HTR-8/SVneo (cell line): ENCODE results near the gene RPL38.
"Not testable (repeated sequence)": the region's sequence is repeated elsewhere in the genome, so short reads cannot be mapped to it uniquely, and the experiment has no call there.

ENCODE experiments used
- DNase-seq: peaks from one replicate; pipeline ENCODE4 v3.0.0; 2011; ENCODE audit warnings: low spot score, mixed read lengths; ENCODE audit not compliant: insufficient read length
- FAIRE-seq: peaks from 2 replicates; lab custom pipeline; 2011; peaks lifted over from hg19 to GRCh38; lab: Jason Lieb, UNC

Gene RPL38

DNA sequence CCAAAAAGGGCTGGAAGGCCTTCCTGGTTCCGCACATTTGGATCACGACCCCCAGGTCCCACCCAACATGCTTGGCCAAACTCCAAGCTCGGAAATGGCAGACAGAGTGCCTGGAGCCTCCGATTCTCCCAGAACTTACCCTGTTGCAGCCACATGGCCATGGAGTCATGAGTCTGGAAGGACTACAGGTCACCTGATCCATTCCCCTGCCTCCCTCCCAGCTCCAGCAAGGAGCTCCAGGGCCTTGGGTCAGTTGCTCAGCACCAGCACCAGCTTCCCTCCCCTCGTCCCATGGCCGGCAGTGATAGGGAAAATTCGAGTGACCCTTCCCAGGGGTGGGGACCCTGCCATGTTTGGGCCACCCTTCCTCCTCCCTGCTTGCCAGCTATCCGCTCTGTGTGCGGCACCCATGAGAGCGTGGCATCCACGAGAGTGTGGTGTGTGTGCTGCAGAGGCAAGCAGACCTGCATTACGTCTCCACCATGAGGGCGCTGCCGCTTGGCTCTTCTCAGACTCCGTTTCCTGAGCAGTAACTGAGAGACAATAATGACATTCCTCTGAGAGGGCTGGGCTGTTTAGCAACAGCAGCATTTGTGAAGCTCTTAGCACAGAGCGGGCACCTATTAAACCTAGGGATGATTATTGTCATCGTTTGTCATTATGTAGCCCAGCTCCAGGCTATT, 21.3 kb upstream of the RPL38 start:
- no peak for FAIRE-seq
- no peak for DNase-seq

DNA sequence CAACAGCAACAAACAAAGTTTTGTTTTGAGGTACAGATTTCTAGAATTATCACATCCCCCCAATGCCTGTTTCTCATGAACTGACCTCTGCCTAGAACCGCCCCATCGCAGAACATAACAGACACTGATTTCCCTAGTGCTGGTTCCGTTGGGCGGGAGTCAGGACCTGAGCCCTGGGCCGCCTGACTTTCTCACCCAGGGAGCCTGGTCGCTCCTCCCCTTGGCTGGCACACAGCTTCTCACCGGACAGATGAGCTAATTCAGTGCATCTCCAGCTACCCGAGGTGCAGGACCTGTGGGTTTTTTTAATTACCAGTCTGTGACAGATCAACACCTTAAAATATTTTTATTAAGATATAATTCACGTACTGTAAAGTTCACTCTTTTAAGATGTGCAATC, 20.1 kb upstream of the RPL38 start:
- FAIRE-seq: no peak
- DNase-seq: no peak

DNA sequence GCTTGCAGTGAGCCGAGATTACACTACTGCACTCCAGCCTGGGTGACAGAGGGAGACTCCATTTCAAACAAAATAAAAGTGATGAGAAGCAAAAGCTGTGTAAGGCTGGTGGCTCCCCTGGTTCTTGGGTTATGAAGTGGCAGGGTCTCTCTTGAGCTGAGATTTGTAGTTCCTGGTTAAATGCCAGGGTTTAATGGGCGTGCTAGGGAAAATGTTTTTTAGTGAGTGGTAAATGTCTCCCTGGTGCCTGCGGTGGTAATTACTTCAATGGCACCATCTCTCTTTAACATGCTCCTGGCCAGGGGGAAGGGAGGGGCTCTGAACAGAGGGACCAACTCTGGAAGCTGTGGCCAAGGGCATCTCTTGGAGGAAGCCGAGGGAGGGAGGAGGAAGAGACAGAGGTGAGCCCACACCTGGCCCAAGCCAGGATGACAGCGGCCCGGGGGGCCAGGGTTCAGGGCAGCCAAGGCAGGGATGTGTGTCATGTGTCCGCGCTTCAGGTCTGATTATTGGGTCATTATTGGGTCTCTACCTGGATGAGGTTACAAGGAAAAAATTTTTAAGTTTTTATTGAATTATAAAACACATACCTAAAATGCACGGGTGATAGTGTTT, 17.8 kb upstream of the RPL38 start:
- FAIRE-seq: no peak
- no peak for DNase-seq

DNA sequence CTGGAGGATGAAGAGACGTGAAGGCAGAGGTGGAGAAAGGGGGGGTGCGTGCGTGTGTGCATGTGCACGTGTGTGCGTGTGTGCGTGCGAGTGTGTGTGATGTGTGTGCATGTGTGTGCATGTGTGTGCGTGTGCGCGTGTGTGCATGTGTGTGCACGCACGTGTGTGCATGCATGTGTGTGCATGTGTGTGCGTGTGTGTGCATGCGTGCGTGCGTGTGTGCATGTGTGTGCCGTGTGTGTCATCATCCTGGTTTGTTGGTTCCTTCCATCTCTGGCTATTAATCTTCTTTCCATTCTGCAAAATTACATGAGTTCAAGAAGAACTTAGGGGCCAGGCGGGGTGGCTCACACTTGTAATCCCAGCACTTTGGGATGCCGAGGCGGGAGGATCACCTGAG, 17.0 kb upstream of the RPL38 start:
- FAIRE-seq: peak; percentile 96
- no peak for DNase-seq

DNA sequence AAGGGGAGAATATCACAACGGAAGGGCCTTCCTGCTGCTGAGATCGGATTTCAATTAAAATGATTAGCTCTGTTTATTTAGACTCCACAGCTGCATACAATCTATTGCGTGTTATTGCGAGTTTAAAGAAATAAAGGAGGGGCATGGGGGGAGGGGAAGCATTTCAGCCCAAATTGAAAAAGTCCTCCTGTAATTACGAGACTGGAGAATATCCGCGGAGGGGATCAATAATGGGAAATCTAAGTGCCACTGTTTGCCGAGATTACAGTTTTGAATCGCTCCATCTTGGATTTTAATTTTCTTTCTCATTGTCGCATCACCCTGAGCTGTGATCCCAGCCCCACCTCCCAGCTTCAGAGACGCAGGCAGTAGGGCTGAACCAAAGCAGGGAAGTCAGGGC, 15.7 kb upstream of the RPL38 start:
- no peak for FAIRE-seq
- DNase-seq: no peak

DNA sequence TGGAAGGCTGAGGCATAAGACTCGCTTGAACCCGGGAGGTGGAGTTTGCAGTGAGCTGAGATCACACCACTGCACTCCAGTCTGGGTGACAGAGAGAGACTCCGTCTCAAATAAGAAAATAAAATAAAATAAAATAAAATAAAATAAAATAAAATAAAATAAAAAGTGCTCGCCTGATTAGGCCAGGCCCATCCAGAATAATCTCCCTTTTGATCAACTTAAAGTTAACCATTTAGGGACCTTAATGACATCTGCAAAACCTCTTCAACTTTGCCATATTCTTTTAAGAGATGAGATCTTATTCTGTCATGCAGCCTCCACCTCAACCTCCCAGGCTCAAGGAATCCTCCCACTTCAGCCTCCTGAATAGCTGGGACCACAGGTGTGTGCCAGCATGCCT, 14.8 kb upstream of the RPL38 start:
- not testable (repeated sequence) for FAIRE-seq, DNase-seq

DNA sequence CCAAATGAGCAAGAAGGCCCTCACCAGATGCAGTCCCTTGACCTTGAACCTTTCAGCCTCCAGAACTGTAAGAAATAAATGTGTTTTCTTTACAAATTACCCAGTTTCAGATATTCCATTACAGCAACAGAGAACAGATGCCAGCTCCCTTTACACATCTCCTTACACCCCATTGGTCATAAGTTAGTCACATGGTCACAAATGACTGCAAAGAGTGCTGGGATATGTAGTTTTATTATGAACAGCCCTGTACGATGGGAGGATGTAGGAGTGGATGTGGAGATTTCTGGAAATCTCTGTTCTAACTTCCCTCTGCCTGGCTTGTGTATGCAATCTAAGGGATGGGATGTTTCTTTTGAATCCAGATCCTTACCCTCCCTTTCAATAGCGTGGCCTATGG, 13.3 kb upstream of the RPL38 start:
- DNase-seq (peak; percentile 67), FAIRE-seq (peak; percentile 78)

DNA sequence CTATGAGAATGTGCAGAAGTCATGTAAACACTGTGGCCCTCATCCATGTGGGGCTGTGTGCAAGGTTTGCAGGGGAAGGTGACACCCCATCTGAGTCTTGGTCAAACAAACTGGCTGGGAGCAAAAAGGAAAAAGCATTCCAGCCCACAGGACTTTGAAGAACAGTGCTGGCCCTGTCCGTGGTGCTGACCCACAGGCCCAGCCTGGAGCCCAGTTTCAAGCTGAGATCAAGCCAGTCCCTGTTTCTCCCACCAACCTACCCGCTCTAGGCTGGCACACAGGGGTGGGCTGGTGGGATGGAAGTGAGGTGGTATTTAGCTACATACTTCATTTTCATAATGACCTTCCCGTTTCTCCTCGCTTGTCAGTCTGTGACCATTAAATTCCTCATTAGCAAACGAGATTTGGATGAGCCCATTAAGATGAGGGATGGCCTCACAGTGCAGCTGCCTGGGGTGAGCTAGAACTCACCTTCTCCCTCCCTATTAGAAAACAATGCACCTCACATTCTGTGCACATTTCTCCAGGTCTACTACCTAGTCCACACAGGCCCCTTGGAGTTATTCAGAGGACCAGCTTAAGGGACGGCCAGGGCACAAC, 12.6 kb upstream of the RPL38 start:
- FAIRE-seq (no peak), DNase-seq (no peak)

DNA sequence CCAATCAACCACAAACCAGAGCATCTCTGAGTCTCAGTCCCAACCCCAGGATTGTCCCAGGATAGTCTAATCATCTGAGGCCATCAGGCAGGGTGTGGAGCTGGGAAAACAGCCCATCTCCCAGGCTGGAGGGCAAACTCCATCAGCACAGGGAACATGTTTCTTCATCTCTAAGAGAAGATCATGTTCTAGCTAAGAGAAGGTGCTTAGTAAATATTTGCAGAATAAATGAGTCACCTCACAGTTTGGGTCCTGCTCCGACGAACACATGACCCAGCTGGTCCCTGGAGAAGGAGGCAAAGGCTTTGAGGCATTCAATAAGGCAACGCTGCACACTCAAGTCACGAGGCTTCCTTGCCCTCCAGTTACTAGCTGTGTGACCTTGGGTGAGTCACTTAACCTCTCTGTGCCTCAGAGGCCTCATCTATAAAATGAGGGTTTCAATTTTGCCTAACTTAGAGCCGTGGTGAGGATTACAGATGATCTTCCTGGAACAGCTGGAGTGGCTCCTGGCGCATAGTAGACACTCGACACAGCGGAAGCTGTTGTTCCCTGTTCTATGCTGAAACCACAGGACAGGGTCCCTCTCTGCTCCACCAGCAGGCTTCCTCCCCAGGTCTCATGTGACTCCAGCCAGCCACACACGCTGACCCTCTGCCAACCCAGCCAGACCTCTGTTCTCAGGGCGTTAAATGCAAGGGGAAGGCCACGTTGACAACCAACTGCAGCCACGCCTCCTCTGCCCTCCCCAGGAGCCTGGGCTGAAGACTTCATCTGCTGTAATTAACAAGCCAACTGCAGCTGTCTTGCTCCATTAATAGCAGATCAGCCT, 10.3 kb upstream of the RPL38 start:
- DNase-seq: no peak
- no peak for FAIRE-seq

DNA sequence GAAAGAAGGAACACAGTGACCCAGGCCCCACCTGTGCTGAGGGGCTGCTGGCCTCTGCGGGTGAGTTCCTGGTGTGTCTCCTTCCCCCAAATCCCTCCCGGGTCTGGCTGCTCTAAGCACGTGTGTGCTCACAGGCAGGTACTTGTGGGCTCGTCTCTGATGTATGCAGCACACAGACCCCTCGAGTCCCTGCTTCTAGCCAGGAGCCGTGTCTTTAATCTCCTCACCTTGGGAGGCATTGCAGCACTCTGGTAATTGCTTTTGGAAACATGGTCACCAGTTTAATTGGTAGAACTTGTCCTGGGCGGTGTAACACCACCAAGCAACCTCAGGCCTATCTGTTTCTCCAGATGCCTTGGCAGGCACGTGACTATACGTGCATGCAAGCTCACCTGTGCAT, 8.8 kb upstream of the RPL38 start:
- DNase-seq (no peak), FAIRE-seq (no peak)

DNA sequence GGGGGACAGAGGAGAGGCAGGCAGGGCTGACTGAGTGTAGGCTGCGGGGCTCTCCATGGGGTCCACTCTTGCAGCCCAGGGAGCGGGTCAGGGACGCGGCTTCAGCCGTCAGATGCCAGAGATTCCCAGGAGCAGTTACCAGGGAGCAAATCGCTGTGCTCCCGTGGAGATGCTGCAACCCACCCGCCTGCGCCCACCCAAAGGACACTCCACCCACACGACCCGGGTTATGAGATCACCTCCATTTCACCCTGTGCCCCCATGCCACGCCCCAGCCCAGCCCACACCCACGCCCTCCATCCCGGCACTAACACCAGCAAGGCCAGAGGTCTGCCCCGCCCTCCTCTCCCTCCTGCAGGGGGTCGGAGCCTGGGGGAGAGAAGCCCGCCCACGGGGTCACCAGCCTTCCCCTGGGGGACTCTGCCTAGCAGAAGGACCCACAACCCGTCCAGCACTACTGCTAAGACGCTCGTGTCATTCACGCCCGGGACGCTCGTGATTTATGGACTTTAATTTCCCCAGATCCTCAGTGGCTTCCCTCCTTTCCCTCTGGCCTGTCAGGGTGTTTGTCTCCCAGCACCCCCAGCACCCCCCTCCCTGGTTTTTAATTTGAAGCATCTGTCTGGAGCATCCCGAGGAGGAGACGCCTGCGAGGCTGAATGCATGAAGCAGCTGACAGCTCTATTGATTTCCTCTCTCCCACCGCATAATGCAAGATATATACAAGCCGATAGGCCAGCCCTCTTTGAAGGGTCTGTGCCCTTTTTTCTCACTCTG, 6.7 kb upstream of the RPL38 start:
- no peak for FAIRE-seq
- DNase-seq: no peak

DNA sequence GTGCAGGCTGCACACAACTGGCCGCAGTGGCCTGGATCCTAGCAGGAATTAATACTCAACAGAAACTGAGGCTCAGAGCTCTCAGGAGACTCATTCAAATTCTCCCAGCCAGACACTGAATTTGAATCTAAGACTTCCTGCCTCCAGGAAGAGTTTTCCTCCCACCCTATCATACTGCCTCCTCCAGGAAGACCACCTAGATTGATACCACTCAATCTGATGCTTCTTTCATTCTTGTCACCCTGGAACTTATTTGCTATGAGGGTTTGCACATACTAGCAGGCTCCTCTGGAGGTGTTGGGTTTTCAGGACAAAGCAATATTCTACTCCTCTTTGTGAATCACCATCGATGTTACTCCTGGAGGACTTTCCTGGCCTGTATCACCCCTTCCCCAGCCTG, 5.7 kb upstream of the RPL38 start:
- no peak for FAIRE-seq
- no peak for DNase-seq

DNA sequence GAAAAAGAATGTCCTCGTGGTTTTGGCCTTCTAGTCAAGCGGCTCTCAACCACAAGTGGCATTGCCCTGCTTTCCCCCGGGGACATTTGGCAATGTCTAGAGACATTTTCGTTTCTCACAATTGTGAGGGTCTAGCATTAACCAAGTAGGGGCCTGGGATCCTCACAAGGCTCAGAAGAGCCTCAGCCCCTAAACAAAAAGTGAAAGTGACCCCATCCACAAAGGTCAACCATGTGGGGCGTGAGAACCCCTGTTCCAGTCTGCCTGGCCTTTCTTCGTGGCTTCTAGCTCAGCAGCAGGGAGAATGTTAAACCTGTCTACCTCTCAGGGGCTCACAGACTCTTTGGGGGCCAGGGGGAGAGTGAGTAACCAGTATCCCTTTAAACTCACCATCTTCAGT, 4.8 kb upstream of the RPL38 start:
- no peak for DNase-seq
- FAIRE-seq: no peak

DNA sequence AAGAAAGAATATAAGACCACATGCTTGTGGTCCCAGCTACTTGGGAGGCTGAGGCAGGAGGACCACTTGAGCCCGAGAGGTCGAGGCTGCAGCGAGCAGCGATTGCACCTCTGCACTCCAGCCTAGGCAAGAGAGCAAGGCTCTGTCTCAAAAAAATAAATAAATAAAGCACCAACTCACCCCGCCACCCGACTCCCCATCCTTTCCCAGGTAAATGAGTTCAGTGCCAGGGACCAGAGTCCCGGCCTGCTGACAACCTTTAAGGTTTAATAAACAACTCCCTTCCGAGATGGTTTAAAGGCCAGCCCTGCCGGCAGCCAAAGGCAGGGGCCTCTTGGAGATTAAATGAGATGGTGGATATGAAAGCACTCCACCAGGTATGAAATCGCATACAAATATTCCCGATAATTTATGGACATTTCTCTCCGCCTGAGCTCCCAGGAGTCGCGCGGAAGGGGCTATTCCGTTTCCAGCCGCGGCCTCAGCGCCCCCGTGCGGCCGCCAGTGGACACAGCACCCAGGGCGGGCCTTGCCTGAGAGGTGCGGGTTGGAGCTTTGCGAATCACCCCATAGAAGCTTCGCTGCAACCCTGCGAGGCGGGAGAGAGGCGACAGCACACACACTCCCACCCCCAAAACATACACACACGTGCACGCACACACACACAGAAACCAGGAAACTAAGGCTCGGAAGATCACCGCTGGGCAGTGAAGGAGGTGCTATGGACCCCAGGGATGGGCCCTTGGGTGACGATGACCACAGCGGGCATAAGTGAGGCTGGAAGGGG, 4.0 kb upstream of the RPL38 start:
- FAIRE-seq: peak; percentile 70
- DNase-seq: peak; percentile 82

DNA sequence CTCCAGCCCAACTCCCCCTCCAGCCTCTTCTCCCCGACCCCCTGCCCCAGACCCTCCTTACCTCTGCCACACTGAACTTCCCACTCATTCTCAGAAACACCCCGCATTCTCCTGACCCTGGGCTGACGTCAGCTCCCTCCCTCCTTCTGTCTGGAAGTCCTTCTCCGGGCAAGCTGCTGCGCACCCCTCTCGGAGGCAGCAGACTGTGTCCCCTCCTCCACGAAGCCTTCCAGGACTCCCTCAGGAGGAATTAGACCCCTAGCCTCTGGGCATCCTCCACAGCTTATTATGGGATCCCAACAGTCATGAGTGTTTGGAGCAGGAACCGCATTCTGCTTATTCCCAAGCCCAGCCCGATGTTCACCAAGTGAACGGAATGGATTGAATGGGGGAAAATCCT, 3.4 kb upstream of the RPL38 start:
- FAIRE-seq (no peak), DNase-seq (no peak)

DNA sequence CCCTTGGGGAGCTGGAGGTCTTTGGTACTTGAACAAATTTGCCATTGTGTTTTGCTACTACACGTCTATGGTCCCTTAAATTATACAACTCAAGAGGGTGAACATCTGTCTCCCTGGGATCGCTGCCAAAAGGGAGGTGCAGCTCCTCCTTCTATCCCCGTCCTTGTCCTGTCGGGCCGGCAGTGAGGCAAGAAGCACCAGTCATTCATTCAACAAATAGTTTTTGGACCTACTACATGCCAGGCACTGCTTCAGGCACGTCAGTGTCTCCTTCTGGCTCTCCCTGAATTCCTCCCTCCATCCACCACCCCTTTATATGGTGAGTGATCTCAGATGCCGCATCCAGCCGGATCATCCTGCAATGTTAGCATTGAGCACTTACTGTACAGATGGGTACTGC, 2.2 kb upstream of the RPL38 start:
- DNase-seq (no peak), FAIRE-seq (no peak)

DNA sequence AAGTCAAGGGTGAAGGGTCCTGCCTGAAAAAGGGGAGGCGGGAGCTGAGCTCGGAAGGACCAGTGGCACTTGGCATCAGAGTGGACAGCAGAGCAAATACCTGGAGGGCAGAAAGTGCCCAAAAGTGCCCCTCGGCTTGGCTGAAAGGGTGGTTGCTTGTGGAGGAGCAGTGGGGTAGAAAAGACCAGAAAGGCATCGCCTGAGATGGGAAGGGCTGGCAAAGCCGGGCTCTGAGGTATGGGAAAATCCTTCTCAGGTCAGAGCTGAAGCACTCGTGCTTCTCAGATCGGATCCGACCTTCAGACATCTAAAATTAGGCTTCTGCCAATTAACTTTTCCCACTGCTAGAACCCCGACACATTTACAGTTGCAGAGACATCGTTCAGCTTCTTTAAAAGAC, 1.5 kb upstream of the RPL38 start:
- DNase-seq (no peak), FAIRE-seq (no peak)

DNA sequence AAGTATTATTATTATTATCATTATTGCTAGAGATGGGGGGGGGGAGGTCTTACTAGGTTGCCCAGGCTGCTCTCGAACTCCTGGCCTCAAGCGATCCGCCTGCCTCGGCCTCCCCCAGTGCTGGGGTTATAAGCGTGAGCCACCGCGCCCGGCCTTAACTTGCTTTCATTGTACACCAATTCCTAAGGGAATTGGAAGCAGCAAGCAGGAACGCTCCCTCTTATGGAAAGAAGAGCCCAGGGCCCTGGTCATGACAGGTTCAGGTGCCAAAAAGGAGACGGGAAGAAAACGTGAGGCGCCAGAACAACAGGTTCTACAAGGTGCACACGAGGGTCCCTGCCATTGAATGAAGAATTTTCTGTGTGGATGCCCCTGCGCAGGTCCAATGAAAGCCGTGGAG, 540 bp upstream of the RPL38 start:
- FAIRE-seq (no peak), DNase-seq (no peak)

DNA sequence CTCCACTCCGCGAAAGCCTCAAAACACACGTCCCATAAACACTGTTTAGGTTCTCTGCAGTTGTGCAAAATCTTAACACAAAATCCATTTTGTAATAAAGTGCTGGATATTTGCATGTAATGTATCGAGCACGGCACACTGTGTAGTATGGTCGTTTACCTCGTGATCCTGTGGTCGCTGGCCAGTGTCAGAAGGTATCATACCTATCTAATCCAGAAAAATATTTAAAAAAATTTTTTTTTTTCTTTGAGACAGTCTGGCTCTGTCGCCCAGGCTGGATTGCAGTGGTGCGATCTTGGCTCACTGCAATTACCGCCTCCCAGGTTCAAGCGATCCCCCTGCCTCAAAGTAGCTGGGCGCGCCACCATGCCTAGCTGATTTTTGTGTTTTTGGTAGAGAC, 996 bp downstream of the RPL38 start:
- FAIRE-seq (no peak), DNase-seq (no peak)

DNA sequence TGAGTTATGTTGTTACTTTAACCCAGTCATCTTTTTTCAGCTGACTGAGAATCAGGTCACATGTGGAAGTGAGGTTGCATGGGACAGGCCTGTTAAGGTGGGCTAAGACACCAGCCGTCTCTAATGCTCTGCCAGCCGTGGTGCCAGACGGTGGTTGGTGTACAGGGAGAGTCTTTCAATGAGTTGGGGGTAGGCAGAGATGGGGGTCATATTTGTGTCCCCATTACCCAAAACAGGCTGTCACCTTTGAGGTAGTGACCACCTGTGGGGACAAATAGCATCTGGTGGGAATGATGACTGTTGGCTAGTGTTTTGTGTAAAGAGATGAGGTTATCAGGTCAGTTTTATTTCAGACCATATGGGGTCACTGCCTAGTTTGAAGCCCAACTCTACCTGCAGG, 1.8 kb downstream of the RPL38 start:
- no peak for FAIRE-seq
- no peak for DNase-seq
